Fibroblast of lung (primary cell): Measurements from ENCODE around the gene FGFR2. TPM values are rescaled to one million over a fixed set of nuclear protein-coding genes. Genes with fewer than 3 reads are reported as not detected.

Experiments used
- DNase-seq, 2 donors: peaks; one replicate each; pipeline versions ENCODE4 v3.0.0 to v3.0.0-alpha.2; 2010; ENCODE audit warnings: low read depth in 2 of 2
- H2AFZ ChIP-seq: 2 replicates; pipeline ENCODE4 v1.5.1; 2012; ENCODE audit warnings: low read length, control low read depth, inconsistent platforms
- H3K27ac ChIP-seq: 2 replicates; pipeline ENCODE4 v1.5.1; 2011; ENCODE audit warnings: low read length, control low read depth; ENCODE audit not compliant: insufficient read depth
- H3K27me3 ChIP-seq: 2 replicates; pipeline ENCODE4 v1.5.1; 2011; ENCODE audit warnings: mild to moderate bottlenecking, low read length; ENCODE audit not compliant: control insufficient read depth, insufficient read depth
- H3K36me3 ChIP-seq: 2 replicates; pipeline ENCODE4 v1.5.1; 2011; ENCODE audit warnings: low read length; ENCODE audit not compliant: control insufficient read depth, insufficient read depth
- H3K4me1 ChIP-seq: 2 replicates; pipeline ENCODE4 v1.5.1; 2011; ENCODE audit warnings: low read length; ENCODE audit not compliant: control insufficient read depth, insufficient read depth; ENCODE audit errors: extremely low read depth
- H3K4me2 ChIP-seq: 2 replicates; pipeline ENCODE4 v1.5.1; 2011; ENCODE audit warnings: low read length, control low read depth; ENCODE audit not compliant: insufficient read depth; ENCODE audit errors: extremely low read depth
- H3K4me3 ChIP-seq, 4 experiments: fragments of 200-600 bp in 1 of 4; sonication (generic) in 1 of 4; replicated peaks in 1 of 4; 2 replicates each; pipeline ENCODE4 v1.5.1; 2011 to 2016; ENCODE audit warnings: low read length in 4 of 4, low read depth in 3 of 4, mild to moderate bottlenecking in 3 of 4, control low read depth in 2 of 4, inconsistent platforms in 1 of 4, mixed read lengths in 1 of 4; ENCODE audit not compliant: insufficient read depth in 1 of 4; ENCODE audit errors: control extremely low read depth in 1 of 4
- H3K79me2 ChIP-seq: 2 replicates; pipeline ENCODE4 v1.5.1; 2012; ENCODE audit warnings: mild to moderate bottlenecking, low read length, inconsistent platforms; ENCODE audit not compliant: control insufficient read depth, insufficient read depth
- H3K9ac ChIP-seq: 2 replicates; pipeline ENCODE4 v1.5.1; 2011; ENCODE audit warnings: mild to moderate bottlenecking, low read length, control low read depth; ENCODE audit not compliant: insufficient read depth
- H3K9me3 ChIP-seq: 2 replicates; pipeline ENCODE4 v1.5.1; 2012; ENCODE audit warnings: low read depth, low read length; ENCODE audit not compliant: control insufficient read depth, insufficient read depth
- H4K20me1 ChIP-seq: 2 replicates; pipeline ENCODE4 v1.5.1; 2011; ENCODE audit warnings: low read length; ENCODE audit not compliant: control insufficient read depth, insufficient read depth; ENCODE audit errors: extremely low read depth
- EZH2 ChIP-seq: IDR thresholded peaks from 2 replicates; pipeline ENCODE4 v1.5.1; 2012; ENCODE audit warnings: low read length, control low read depth, mild to moderate bottlenecking; ENCODE audit errors: missing control alignments
- polyA plus RNA-seq, 2 donors: library from polyadenylated mRNA; depleted of rRNA in 1 of 2; stranded (reverse) in 1 of 2; unstranded in 1 of 2; fragments of >200 nt; gene quantifications; 2 replicates each; pipeline ENCODE4 v1.2.1, GENCODE V29; 2011 to 2012; ENCODE audit warnings: missing spikeins in 1 of 2
- total RNA-seq: library from RNA; depleted of rRNA; stranded (reverse); fragments of >200 nt; gene quantifications from 2 replicates; pipeline ENCODE4 v1.2.1, GENCODE V29; 2014
- TF ChIP-seq, protein P1 (sequence below), 2 donors: IDR thresholded peaks in 1 of 2; conservative IDR thresholded peaks in 1 of 2; 1 replicate in 1 of 2; 2 replicates in 1 of 2; pipeline ENCODE4 v1.5.1; 2011 to 2012; ENCODE audit warnings: low read length in 2 of 2, control low read depth in 1 of 2, inconsistent platforms in 1 of 2, low read depth in 1 of 2, mild to moderate bottlenecking in 1 of 2

The FGFR2 gene
- total and polyA plus RNA-seq, 2 donors (not counting 1 experiment from before 2014, with no cell fraction given): 0.10 to 0.17 TPM

DNA sequence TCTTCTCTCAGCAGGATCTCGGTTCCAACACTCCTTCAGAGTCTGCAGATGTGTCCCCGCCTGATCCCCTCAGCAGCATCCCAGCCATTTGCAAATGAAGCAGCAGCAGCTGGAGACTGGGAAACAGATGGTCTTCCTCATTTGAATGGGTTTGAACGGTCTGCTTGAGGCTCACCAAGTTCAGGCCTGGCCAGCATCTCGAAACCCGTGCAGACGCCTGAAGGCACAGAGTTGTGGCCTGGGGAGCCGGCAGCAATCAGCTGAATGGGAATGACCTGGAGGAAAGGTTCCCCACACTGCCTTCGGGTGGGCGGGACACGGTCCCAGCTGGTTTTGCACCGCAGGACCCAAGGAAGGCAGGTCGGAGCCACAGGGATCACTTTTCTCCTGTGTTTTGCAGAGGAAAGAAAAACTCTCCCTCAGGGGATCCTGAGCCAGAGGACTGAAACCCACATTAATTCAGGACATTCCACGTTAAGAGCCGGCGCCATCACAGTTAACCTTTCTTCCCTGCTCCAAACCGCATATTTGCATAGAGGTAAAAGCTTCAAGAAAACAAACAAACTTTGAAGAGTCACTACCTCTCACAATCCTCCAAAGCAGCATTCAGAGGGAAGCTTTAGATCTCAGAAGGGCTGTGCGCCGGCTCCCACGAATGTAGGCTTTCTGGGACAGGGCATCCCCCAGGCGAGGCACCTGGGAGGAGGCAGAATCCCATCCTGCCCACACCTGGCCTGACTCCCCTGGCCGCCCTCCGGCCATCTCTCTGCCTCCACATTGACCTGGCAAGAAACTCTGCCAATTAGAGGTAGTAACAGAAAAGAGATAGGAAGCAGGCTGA lies 17.7 kb downstream of the FGFR2 start:
- no peaks in the 10 kb centered on the region for H3K79me2 ChIP-seq
- no peak for TF ChIP-seq EZH2
- TF ChIP-seq, protein P1, sequence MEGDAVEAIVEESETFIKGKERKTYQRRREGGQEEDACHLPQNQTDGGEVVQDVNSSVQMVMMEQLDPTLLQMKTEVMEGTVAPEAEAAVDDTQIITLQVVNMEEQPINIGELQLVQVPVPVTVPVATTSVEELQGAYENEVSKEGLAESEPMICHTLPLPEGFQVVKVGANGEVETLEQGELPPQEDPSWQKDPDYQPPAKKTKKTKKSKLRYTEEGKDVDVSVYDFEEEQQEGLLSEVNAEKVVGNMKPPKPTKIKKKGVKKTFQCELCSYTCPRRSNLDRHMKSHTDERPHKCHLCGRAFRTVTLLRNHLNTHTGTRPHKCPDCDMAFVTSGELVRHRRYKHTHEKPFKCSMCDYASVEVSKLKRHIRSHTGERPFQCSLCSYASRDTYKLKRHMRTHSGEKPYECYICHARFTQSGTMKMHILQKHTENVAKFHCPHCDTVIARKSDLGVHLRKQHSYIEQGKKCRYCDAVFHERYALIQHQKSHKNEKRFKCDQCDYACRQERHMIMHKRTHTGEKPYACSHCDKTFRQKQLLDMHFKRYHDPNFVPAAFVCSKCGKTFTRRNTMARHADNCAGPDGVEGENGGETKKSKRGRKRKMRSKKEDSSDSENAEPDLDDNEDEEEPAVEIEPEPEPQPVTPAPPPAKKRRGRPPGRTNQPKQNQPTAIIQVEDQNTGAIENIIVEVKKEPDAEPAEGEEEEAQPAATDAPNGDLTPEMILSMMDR (conservative IDR thresholded peaks at IDR 0.05 in 1 of 2, IDR thresholded peaks at IDR 0.05 in 1 of 2; ENCODE audit: low read depth in 1 of 2, low read length in 2 of 2): no peak
- no peak overlapping the region for H2AFZ ChIP-seq

DNA sequence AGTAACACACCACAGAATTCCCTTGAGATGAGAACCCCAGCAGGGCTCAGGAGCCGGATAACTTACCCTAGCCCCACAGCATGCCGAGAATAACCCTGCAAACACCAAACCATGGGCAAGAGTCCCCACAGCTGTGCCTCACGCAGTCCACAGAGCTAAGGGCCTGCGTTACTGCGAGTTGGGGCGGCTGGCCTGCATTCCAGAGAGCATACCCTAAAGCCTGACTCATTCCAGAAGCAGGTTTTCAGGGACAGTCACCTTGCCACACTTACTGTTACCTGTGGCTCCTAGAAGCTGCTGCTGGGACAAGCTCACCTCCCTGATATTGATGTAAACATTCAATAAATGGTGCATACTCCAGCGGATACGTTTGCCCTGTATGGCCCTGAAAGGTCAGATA lies 18.6 kb downstream of the FGFR2 start:
- H3K27me3 ChIP-seq: no peaks in the 10 kb centered on the region
- no peak for TF ChIP-seq EZH2
- TF ChIP-seq, protein P1 (conservative IDR thresholded peaks at IDR 0.05 in 1 of 2, IDR thresholded peaks at IDR 0.05 in 1 of 2; ENCODE audit: low read depth in 1 of 2, low read length in 2 of 2): no peak
- H4K20me1 ChIP-seq: no peaks in the 10 kb centered on the region
- H3K79me2 ChIP-seq: no peaks in the 10 kb centered on the region
- no peak overlapping the region for H3K4me3 ChIP-seq
- H2AFZ ChIP-seq: no peak overlapping the region
- H3K9me3 ChIP-seq: no peaks in the 10 kb centered on the region
- no peaks in the 10 kb centered on the region for H3K36me3 ChIP-seq
- H3K9ac ChIP-seq: no peak overlapping the region
- peak in 1 of 2 donors; percentile 22 for DNase-seq
- H3K4me1 ChIP-seq: no peaks in the 10 kb centered on the region
- no peak overlapping the region for H3K4me2 ChIP-seq
- no peak overlapping the region for H3K27ac ChIP-seq

More for the DNA sequence above, 17.7 kb downstream of the FGFR2 start:
- Histone ChIP-seq H3K4me1 (no peaks in the 10 kb centered on the region), H3K9ac (no peak overlapping the region), H3K4me3 (no peak overlapping the region), H3K36me3 (no peaks in the 10 kb centered on the region), H3K27me3 (no peaks in the 10 kb centered on the region), H3K4me2 (no peak overlapping the region), H3K9me3 (no peaks in the 10 kb centered on the region), H4K20me1 (no peaks in the 10 kb centered on the region), H3K27ac (no peak overlapping the region)
- DNase-seq: no peak

DNA sequence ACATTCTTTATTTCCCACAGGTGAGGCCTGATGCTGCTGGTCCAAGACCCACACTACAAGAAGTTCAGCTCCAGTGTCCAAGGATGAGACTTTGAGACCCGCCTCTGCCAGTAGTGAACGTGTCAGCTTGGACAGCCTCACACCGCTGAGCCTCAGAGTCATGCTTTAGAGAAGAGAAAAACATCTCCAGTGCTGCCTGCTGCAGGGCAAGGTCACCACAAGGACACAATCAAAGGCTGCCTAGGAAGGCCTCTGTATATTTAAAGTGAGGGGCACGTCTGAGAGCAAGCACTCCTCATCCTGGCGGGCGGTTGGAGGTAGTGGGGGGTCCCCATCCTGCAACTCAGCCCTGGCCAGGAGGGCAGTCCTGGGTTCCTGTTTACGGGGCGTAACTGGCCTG lies 19.3 kb downstream of the FGFR2 start:
- no peaks in the 10 kb centered on the region for H3K79me2 ChIP-seq
- no peaks in the 10 kb centered on the region for H3K27me3 ChIP-seq
- H4K20me1 ChIP-seq: no peaks in the 10 kb centered on the region
- no peak overlapping the region for H3K9ac ChIP-seq
- no peak overlapping the region for H3K4me3 ChIP-seq
- H3K27ac ChIP-seq: no peak overlapping the region
- H3K4me1 ChIP-seq: no peaks in the 10 kb centered on the region
- no peak overlapping the region for H2AFZ ChIP-seq
- DNase-seq: no peak
- no peaks in the 10 kb centered on the region for H3K9me3 ChIP-seq
- no peak for TF ChIP-seq EZH2
- TF ChIP-seq, protein P1 (conservative IDR thresholded peaks at IDR 0.05 in 1 of 2, IDR thresholded peaks at IDR 0.05 in 1 of 2; ENCODE audit: low read depth in 1 of 2, low read length in 2 of 2): no peak
- no peaks in the 10 kb centered on the region for H3K36me3 ChIP-seq
- H3K4me2 ChIP-seq: no peak overlapping the region
